ENCODE measurements around the gene MLPH.

- TF ChIP-seq POLR2A (IDR thresholded peaks at IDR 0.05): no peak
- TF ChIP-seq CTCF (IDR thresholded peaks at IDR 0.05): no peak
These were observed 46.7 kb downstream of the MLPH start for GRCh38 chr2:237533668-237534161.

Data from breast epithelium (tissue), 3 donors.